GM19467 (cell line): Measurements from ENCODE around the gene RPL26.

Experiments used
- ATAC-seq: cut with Tn5 transposase; IDR thresholded peaks from one replicate; pipeline ENCODE4 v1.9.1; 2021; ENCODE audit warnings: mild to moderate bottlenecking, moderate library complexity; ENCODE audit not compliant: unreplicated experiment

The RPL26 gene

DNA sequence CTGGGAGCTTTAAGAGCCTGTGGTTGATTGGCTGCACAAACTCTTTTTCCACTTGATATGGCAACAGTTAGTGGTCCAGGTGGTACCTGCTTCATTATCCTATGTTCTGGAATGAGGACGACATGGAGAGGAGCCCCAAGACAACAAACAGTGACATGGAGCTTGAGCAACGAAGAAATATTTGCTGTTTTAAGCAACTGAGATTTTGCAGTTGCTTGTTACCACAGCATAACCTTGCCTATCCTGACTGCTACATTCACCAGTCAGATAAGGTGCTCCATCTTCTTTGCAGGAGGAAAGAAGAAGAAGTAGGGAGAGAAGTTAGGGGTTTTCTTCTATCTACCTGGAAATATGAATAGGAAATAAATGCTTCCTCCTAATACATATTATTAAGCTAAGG is 50.9 kb downstream of the RPL26 start:
- no peak for ATAC-seq
